ENCODE measurements around the gene SPA17.

DNA sequence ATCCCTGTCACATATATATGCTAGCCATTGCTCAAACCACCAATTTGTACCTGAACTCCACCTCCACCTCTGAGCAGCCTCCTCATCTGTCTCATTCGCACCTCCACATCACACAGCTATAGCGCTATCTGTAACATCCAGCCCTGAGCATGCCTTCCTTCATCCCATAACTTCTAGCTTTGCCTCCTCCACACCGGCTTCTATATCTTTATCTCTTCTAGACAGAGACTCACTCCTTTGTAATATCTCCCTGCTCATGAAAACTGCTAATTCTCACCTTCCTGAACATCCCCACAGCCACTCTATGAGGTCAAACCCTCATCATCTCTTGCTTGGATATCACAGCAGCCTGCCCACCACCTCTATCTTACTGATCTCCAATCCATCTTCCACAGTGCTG is 6.1 kb upstream of the SPA17 start:
- TF ChIP-seq EZH2 (IDR thresholded peaks at IDR 0.05) = no peak
- TF ChIP-seq, protein P1, sequence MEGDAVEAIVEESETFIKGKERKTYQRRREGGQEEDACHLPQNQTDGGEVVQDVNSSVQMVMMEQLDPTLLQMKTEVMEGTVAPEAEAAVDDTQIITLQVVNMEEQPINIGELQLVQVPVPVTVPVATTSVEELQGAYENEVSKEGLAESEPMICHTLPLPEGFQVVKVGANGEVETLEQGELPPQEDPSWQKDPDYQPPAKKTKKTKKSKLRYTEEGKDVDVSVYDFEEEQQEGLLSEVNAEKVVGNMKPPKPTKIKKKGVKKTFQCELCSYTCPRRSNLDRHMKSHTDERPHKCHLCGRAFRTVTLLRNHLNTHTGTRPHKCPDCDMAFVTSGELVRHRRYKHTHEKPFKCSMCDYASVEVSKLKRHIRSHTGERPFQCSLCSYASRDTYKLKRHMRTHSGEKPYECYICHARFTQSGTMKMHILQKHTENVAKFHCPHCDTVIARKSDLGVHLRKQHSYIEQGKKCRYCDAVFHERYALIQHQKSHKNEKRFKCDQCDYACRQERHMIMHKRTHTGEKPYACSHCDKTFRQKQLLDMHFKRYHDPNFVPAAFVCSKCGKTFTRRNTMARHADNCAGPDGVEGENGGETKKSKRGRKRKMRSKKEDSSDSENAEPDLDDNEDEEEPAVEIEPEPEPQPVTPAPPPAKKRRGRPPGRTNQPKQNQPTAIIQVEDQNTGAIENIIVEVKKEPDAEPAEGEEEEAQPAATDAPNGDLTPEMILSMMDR (IDR thresholded peaks at IDR 0.05) = no peak
